ENCODE results near the gene ABITRAM. TPM values are rescaled to one million over a fixed set of nuclear protein-coding genes. Genes with fewer than 3 reads are reported as not detected.

The ABITRAM gene
- total and polyA plus RNA-seq, 2 of the 13 experiments (the other 11 are each of a cell fraction or from before 2014, with no cell fraction given): 10.2 to 21.6 TPM

- TF ChIP-seq FUBP1 (CRISPR knock-in tag; IDR thresholded peaks at IDR 0.05; ENCODE audit: borderline replicate concordance): no peak
- no peak for TF ChIP-seq RBAK (CRISPR knock-in tag; IDR thresholded peaks at IDR 0.05)
- TF ChIP-seq NFE2L2 (IDR thresholded peaks at IDR 0.05; ENCODE audit: low read length): no peak
- no peak for TF ChIP-seq POLR2A (IDR thresholded peaks at IDR 0.05; ENCODE audit: insufficient read depth in 1 of 2, low read depth in 2 of 2, low read length in 2 of 2)
- no peak for TF ChIP-seq FLYWCH1 (CRISPR knock-in tag; IDR thresholded peaks at IDR 0.05)
- TF ChIP-seq ZNF318 (CRISPR knock-in tag; IDR thresholded peaks at IDR 0.05): no peak
- peak in 1 of 2 experiments; percentile 45; a peak in 3 of 4 replicates for TF ChIP-seq MAFK (conservative IDR thresholded peaks at IDR 0.05 in 1 of 2, IDR thresholded peaks at IDR 0.05 in 1 of 2; ENCODE audit: low read length in 2 of 2)
- TF ChIP-seq FOXO1 (CRISPR knock-in tag; IDR thresholded peaks at IDR 0.05): peak; percentile 90
- peak; percentile 81 for TF ChIP-seq BCL6 (CRISPR knock-in tag; IDR thresholded peaks at IDR 0.05)
- no peak for TF ChIP-seq RFX5 (IDR thresholded peaks at IDR 0.05; ENCODE audit: low read depth, low read length)
- TF ChIP-seq ZNF296 (CRISPR knock-in tag; conservative IDR thresholded peaks at IDR 0.05): no peak
- peak; percentile 84 for TF ChIP-seq ARNTL (CRISPR knock-in tag; IDR thresholded peaks at IDR 0.05)
- no peak for TF ChIP-seq POLR2G (IDR thresholded peaks at IDR 0.05; ENCODE audit: low read depth, low read length)
- TF ChIP-seq DR1 (CRISPR knock-in tag; IDR thresholded peaks at IDR 0.05): no peak
- TF ChIP-seq, protein P1, sequence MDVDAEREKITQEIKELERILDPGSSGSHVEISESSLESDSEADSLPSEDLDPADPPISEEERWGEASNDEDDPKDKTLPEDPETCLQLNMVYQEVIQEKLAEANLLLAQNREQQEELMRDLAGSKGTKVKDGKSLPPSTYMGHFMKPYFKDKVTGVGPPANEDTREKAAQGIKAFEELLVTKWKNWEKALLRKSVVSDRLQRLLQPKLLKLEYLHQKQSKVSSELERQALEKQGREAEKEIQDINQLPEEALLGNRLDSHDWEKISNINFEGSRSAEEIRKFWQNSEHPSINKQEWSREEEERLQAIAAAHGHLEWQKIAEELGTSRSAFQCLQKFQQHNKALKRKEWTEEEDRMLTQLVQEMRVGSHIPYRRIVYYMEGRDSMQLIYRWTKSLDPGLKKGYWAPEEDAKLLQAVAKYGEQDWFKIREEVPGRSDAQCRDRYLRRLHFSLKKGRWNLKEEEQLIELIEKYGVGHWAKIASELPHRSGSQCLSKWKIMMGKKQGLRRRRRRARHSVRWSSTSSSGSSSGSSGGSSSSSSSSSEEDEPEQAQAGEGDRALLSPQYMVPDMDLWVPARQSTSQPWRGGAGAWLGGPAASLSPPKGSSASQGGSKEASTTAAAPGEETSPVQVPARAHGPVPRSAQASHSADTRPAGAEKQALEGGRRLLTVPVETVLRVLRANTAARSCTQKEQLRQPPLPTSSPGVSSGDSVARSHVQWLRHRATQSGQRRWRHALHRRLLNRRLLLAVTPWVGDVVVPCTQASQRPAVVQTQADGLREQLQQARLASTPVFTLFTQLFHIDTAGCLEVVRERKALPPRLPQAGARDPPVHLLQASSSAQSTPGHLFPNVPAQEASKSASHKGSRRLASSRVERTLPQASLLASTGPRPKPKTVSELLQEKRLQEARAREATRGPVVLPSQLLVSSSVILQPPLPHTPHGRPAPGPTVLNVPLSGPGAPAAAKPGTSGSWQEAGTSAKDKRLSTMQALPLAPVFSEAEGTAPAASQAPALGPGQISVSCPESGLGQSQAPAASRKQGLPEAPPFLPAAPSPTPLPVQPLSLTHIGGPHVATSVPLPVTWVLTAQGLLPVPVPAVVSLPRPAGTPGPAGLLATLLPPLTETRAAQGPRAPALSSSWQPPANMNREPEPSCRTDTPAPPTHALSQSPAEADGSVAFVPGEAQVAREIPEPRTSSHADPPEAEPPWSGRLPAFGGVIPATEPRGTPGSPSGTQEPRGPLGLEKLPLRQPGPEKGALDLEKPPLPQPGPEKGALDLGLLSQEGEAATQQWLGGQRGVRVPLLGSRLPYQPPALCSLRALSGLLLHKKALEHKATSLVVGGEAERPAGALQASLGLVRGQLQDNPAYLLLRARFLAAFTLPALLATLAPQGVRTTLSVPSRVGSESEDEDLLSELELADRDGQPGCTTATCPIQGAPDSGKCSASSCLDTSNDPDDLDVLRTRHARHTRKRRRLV (CRISPR knock-in tag; IDR thresholded peaks at IDR 0.05): no peak
Observed at GRCh38 chr9:108894225-108894997, 39.8 kb upstream of the ABITRAM start (continued).
